ENCODE data around the gene ADAMTS19. TPM values are rescaled to one million over a fixed set of nuclear protein-coding genes. Genes with fewer than 3 reads are reported as not detected.
"Not testable (repeated sequence)": the region's sequence is repeated elsewhere in the genome, so short reads cannot be mapped to it uniquely, and the experiment has no call there.

The ADAMTS19 gene
- total RNA-seq, 2 experiments from 2014 or later, result not detected

- POLR2A ChIA-PET, CTCF ChIA-PET: not testable (repeated sequence)
Observed at GRCh38 chr5:129584496-129584895, 124.4 kb downstream of the ADAMTS19 start.

- ChIA-PET CTCF (no interaction called here), POLR2A (no interaction called here)
Observed at GRCh38 chr5:129591508-129592160, 131.5 kb downstream of the ADAMTS19 start.

GRCh38 chr5:129593525-129593924, 133.4 kb downstream of the ADAMTS19 start:
- CTCF ChIA-PET, result no interaction called here
- POLR2A ChIA-PET, result no interaction called here

- POLR2A ChIA-PET, result no interaction called here
- CTCF ChIA-PET, result no interaction called here
Observed at GRCh38 chr5:129601576-129601975, 141.5 kb downstream of the ADAMTS19 start.

GRCh38 chr5:129608350-129608749, 148.3 kb downstream of the ADAMTS19 start:
- POLR2A ChIA-PET, result no interaction called here
- CTCF ChIA-PET, result no interaction called here

- ChIA-PET CTCF (no interaction called here), POLR2A (no interaction called here)
Observed at GRCh38 chr5:129609710-129610109, 149.6 kb downstream of the ADAMTS19 start.

- CTCF ChIA-PET, result no interaction called here
- POLR2A ChIA-PET, result no interaction called here
Observed at GRCh38 chr5:129616517-129616916, 156.4 kb downstream of the ADAMTS19 start.

- POLR2A ChIA-PET, result no interaction called here
- CTCF ChIA-PET, result no interaction called here
Observed at GRCh38 chr5:129617206-129617605, 157.1 kb downstream of the ADAMTS19 start.

GRCh38 chr5:129619782-129620181, 159.7 kb downstream of the ADAMTS19 start:
- POLR2A ChIA-PET, result no interaction called here
- CTCF ChIA-PET, result no interaction called here

GRCh38 chr5:129622531-129622930, 162.4 kb downstream of the ADAMTS19 start:
- ChIA-PET POLR2A (no interaction called here), CTCF (no interaction called here)

GRCh38 chr5:129629575-129629974, 169.5 kb downstream of the ADAMTS19 start:
- CTCF ChIA-PET, result no interaction called here
- POLR2A ChIA-PET, result no interaction called here

- ChIA-PET CTCF (no interaction called here), POLR2A (no interaction called here)
Observed at GRCh38 chr5:129630101-129630500, 170.0 kb downstream of the ADAMTS19 start.

GRCh38 chr5:129631961-129632360, 171.9 kb downstream of the ADAMTS19 start:
- ChIA-PET CTCF (no interaction called here), POLR2A (no interaction called here)

GRCh38 chr5:129637501-129637900, 177.4 kb downstream of the ADAMTS19 start:
- POLR2A ChIA-PET, CTCF ChIA-PET: not testable (repeated sequence)

GRCh38 chr5:129639331-129639730, 179.2 kb downstream of the ADAMTS19 start:
- ChIA-PET POLR2A (no interaction called here), CTCF (no interaction called here)

GRCh38 chr5:129652349-129653056, 192.4 kb downstream of the ADAMTS19 start:
- ChIA-PET POLR2A (no interaction called here), CTCF (no interaction called here)

- ChIA-PET CTCF (no interaction called here), POLR2A (no interaction called here)
Observed at GRCh38 chr5:129653057-129653375, 192.9 kb downstream of the ADAMTS19 start.

GRCh38 chr5:129653442-129653841, 193.3 kb downstream of the ADAMTS19 start:
- ChIA-PET POLR2A (no interaction called here), CTCF (no interaction called here)

GRCh38 chr5:129656952-129657351, 196.9 kb downstream of the ADAMTS19 start:
- CTCF ChIA-PET, result no interaction called here
- POLR2A ChIA-PET, result no interaction called here

GRCh38 chr5:129658801-129659200, 198.7 kb downstream of the ADAMTS19 start:
- POLR2A ChIA-PET, result no interaction called here
- CTCF ChIA-PET, result no interaction called here

GRCh38 chr5:129661366-129662035, 201.4 kb downstream of the ADAMTS19 start:
- ChIA-PET POLR2A (no interaction called here), CTCF (no interaction called here)
